ENCODE measurements around the gene NALCN.

Gene NALCN

GRCh38 chr13:101412076-101412475, 4.2 kb downstream of the NALCN start:
- no peak for DNase-seq

GRCh38 chr13:101408992-101409656, 7.2 kb downstream of the NALCN start:
- DNase-seq, result no peak

DNA sequence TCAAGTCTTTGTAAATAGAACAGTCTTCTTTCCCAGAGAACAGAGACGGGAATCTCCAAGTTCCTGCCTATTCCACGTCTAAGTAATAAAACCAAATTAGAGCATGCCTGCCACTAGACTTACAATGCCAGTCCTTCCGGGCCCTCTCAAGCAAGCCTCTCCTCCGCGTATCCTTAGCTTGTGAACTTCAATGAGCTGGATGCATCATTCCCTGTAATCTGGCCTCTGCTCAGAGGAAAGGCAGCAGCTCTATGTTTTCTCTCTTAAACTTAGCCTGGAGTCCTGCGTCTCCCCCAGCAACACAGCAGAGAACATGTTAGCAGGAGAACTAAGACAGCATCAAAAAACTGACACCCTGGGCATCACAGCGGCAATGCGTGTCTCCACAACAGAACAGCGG, 8.2 kb downstream of the NALCN start:
- DNase-seq, result no peak

DNA sequence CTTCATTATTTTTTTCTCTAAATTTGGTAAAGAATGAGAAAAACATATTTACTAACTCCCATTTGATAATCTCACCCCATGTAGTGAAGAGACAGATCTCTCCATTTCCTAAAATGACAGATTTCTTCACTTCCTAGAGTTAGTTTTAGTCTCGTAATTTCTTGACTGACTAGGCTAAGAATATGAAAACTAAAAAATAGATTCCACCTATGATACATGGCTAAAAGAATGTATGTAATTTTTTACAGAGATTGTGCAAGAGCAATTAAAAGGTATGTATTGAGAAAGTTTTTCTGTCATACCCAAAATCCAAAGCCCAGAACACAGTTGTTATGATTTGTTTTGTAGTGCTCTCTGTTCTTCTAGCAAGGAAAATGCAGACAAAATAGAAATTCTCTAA, 9.5 kb downstream of the NALCN start:
- DNase-seq, result no peak

DNA sequence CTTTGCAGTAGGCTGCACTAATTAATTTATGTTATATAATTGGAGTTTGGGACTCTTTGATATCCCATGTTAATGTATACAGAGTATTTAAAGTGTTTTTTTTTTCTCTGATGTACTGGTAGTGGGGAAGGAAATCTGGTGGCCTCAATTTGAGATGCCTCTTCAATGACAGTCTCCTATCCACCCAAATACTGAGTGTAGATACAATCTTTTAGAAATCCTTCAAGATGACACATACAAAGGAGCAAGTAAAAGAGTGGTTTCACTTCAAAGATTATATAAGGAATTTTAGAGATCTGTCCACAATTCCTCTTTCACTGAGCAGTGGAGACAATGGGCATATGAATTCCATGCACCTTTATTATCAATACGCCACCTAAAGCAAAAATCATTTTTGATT, 15.1 kb downstream of the NALCN start:
- DNase-seq, result no peak

DNA sequence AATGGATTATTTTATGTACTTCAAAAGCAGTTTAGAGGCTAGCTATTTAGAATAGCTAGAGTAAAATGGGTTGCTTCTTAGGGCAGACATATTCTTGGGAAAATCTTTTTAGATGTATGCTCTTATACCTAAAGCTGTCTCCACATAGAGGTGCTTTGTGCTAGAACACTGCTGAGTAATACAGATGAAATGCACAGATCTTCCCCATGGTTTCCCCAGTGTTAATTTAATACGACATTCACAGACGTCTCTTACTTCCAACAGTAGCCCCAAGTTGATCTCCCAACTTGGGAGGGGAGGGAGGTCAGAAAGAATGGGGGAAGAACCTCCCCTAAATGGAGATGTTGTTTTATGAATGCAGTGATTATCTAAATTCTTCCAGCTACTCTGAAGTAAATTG, 16.9 kb downstream of the NALCN start:
- DNase-seq, result no peak

- DNase-seq, result no peak
These were observed 17.4 kb downstream of the NALCN start for GRCh38 chr13:101398920-101399319.

- no peak for DNase-seq
These were observed 18.1 kb downstream of the NALCN start for GRCh38 chr13:101398191-101398590.

DNA sequence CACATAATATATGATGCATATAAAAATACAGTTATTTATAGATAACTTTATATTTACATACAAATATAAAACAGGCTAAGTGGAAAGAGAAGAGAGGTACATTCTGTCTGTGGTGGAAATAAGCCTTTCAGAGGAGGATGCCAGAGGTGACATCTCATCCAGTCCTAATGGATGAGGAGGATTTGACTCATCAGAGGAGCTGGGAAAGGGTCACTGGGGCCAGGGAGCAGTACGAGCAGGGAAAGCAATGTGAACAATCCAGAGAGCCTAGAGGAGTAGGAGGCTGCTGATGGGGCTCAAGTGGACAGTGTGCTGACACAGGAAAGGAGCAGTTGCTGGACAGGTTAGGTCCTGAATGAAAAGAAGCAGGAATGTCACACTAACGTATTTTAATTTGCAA, 18.6 kb downstream of the NALCN start:
- no peak for DNase-seq

DNA sequence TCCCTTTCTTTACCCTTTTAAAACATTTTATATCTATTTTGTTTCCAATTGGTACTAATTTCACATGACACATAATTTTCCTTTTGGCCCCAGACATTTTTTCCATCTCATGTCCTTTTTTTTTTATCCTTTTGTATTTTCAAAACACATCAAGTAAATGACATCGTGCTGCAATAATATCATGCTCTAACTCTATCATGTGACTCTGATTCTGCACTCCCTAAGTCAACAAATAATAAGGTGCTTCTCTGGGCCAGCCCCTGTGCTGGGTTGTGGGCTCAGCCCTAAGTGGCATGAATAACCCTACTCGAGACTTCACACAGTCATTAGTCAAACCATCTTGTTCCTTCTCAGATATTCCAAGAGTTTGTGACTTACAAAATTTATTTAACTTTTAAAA, 21.7 kb downstream of the NALCN start:
- DNase-seq, result no peak

GRCh38 chr13:101393140-101393539, 23.2 kb downstream of the NALCN start:
- no peak for DNase-seq

DNA sequence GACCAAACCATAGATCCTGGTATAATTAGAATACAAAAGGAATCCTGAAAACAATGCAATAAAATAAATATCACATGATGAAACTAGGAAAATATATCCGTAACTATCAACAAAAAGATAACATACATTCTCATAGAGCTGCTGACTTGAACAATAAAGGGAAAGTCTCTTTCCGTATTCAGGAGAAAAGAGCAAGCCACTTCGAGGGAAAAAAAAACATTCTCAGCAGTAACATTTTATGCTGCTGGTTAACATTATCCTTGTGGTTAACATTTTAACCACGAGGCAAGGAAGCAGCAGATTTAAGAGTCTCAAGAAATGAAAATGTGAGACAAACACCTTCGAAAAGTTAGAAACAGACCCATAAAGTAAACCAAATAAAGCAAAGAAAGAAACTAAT, 25.8 kb downstream of the NALCN start:
- DNase-seq, result no peak

DNA sequence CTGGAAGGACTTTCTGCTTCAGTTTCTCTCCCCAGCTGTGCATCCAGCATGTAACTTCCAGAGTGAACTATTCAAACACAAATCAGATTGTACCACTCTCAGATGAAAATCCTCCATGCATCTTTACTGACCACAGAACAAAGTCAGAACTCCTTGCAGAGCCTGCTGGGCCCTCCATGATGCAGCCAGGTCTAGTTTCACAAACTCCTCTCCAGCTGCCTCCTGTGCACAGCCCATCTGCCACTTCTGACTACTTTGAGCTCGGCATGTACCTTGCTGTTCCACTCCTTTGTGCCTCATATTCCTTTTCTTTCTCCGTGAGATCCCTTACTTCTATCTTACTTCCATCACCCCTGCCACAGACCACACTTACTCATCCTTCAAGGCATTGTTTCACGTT, 31.4 kb downstream of the NALCN start:
- DNase-seq, result no peak

DNA sequence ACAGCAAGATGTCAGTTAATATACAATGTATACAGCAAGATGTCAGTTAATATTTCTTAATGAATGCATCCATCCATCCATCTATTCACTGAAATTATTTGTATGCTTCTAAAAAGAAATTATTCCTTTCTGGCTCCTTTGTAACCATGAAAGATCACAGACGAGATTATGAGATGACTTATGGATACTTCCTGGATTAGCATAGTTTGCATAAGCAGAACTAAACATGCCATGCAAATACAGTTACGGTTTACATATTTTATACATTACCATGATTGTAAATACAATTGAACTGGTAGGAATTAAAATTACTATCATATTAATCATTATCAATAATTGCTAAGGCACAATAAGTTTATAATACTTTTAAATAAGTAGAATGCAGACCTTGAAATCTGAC, 32.7 kb downstream of the NALCN start:
- DNase-seq, result no peak

GRCh38 chr13:101382701-101383100, 33.6 kb downstream of the NALCN start:
- no peak for DNase-seq

DNA sequence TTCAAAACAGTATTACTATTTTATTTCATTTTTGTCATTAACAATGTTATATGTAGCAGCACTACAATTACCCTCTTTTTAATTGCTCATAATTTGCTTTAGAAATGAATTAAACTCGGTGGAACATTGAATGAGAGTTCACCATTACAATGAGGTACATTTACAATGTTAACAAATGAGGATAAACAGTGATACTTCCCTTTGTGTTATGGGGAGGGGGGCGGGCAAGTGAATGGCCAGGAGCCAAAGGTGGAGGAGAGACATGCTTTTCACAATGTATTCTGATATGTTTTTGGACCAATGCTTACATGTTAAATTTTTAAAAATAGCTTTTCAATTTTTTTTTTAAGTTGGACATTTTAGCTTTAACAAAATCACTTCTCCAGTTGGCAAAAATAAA, 34.2 kb downstream of the NALCN start:
- no peak for DNase-seq

DNA sequence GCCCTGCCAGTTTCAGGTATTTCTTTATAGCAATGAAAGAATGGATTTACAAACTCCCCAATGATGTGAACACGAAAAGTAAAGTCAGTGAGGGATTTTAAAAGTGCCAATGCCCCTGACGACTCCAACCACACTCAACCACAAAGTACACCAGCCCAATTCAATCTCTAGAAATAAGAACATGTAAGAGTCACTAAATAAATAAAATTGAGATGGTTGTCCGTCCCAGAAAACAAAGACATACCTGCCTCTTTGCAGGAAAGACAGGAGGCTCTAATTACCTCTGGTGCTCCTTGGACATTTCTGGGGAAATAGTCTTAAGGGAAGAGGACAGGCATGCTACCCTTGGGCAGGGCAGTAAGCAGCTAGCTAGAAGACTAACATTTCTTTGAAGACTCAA, 55.8 kb downstream of the NALCN start:
- DNase-seq, result no peak

GRCh38 chr13:101354895-101355294, 61.4 kb downstream of the NALCN start:
- DNase-seq, result no peak

DNA sequence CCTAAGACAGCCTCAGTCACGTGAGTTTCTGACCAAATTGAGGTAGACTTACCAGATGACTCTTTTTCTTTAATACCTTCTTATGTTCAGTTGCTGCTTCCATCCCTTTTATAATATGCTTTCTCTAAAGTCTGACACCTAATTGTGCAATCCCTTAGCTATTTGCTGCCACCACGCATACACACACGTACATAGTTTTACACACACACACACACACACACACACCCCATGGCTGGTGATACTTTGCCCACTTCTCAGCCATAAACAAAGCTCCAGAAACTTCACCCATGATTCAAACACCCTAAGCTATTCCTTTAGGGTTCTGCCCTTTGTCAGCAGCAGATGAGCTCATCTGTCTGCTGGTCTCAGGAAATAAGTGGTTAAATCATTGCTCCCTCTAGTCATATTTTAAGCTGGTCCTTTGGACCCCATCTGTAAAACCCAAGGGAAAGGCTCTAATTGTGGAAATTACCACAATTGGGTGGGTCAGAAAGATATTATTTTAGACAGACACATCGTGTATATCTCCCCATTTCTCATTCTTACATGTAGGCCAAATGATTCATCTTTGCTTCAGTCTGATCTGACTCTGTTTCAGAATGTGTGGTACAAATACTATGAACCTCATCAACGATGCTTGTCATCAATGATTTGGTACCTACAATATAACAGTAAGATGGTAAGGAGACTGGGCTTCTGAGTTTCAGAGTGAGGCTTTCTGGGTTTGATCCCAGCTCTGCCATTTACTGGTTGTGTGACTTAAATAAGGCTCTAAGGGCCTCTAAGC, 69.2 kb downstream of the NALCN start:
- DNase-seq, result no peak

DNA sequence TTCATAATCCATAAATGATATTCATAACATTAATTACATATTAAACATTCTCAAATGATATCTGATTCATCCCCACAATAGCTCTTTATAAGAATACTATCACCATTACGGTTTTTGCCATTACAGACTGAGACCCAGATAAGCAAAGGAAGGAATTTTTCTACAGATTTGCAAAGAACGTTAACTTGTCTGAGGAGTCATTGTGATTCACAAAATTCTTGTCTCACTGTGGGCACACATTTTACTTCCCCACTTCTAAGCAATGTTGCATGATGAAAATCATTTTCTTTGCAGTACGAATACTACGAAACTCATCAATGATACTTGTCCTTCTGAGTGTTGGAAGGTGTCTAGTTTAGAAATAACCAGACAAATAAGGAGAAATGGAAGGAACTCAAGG, 70.1 kb downstream of the NALCN start:
- DNase-seq, result no peak

DNA sequence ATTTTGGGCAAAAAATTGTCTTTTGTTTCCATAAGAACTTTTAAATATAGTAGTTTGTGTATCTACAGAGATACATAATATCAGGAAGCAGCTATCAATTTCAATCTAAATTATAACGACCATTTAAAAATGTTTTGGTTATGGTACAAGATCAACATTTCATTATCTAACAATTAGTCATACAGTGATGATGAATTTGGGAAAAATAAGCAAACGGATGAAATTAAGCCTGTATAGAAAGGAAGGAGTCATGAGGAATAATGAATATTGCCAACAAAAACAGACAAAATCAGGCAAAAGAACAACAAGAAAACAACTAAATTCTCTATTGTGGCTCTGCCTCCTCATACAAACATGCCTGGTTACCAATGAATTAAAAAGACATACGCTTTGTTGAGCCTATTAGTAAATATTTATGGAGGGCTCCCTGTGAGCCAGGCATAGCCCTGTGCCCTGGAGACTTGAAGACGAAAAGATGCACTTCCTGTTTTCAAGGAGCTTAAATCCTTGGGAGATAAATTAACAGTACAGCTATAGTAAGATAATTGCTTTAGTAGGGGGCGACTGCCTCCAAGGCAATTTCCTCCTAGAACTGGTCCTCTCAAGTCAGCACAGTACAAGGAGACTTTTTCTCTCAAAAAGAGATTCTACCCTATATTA, 73.0 kb downstream of the NALCN start:
- DNase-seq, result no peak

GRCh38 chr13:101341464-101341863, 74.8 kb downstream of the NALCN start:
- no peak for DNase-seq

- no peak for DNase-seq
These were observed 77.1 kb downstream of the NALCN start for GRCh38 chr13:101339202-101339601.

GRCh38 chr13:101332583-101332982, 83.7 kb downstream of the NALCN start:
- no peak for DNase-seq

Measured in activated naive CD4-positive, alpha-beta T cell treated with Interleukin-2 at 50 U/mL for 16 hours (primary cell).